Measurements from ENCODE around the gene APLF. TPM values are rescaled to one million over a fixed set of nuclear protein-coding genes. Genes with fewer than 3 reads are reported as not detected.
"Not testable (repeated sequence)": the region's sequence is repeated elsewhere in the genome, so short reads cannot be mapped to it uniquely, and the experiment has no call there.

Gene APLF
- total RNA-seq, 1 donor from 2014 or later: 3.8 TPM

DNA sequence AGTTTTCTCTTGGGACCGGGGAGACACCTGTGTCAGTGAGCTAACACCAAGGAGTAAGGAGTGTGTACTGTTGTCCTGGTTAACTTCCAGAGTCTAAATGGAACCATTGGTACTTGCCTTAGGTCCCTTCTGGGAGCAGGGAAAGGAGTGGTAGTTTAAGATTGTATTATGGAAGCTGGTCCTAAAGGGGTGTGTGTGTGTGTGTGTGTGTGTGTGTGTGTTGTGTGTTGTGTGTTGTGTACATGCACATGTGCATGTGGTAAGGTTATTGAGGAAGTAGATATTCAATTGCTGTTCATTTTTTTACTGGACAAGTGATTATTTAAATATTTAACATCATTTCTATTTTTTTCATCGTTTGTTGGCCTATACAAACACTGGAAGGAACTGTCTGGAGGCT is 1.4 kb downstream of the APLF start:
- no peak for DNase-seq (ENCODE audit: low spot score)
- no peak overlapping the region for H3K27ac Mint-ChIP-seq
- peaks cover 58% of the 10 kb centered on the region for H3K4me1 Mint-ChIP-seq (ENCODE audit: low read depth)
- no peaks in the 10 kb centered on the region for H3K27me3 Mint-ChIP-seq (ENCODE audit: low read depth)
- H3K4me3 Mint-ChIP-seq (ENCODE audit: low read depth): peak overlapping the region; percentile 57
- H3K9me3 Mint-ChIP-seq: no peaks in the 10 kb centered on the region
- intact Hi-C loops (cut with micrococcal nuclease): loop anchor here (5.0 to 10.0 kb wide), 3 partner anchors 546 to 918 kb away; partner anchors contain the start of genes ANTXR1 and GFPT1
- H3K36me3 Mint-ChIP-seq (ENCODE audit: low read depth): no peaks in the 10 kb centered on the region

DNA sequence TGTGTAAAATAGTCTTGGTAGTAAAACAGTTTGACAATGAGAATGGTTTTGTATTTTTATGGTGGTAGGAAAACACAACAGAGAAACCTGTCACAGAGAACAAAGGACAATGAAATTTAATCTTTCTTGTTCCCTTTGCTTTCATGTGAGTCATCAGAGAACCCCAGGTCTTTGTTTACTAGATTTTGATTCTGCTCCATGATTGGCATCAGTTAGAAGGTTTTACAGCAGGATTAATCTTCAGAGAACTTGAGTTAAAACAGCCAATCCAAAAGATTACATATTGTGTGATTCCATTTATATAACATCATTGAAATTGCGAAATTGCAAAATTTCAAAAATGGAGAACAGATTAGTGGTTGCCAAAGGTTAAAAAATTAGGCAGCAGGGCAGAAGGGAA is 2.5 kb downstream of the APLF start:
- Mint-ChIP-seq H3K27me3 (ENCODE audit: low read depth) (no peaks in the 10 kb centered on the region), H3K4me1 (ENCODE audit: low read depth) (peaks cover 49% of the 10 kb centered on the region)
- intact Hi-C loops (cut with micrococcal nuclease): loop anchor here (5.0 to 10.0 kb wide), 3 partner anchors 545 to 917 kb away; partner anchors contain the start of genes ANTXR1 and GFPT1

DNA sequence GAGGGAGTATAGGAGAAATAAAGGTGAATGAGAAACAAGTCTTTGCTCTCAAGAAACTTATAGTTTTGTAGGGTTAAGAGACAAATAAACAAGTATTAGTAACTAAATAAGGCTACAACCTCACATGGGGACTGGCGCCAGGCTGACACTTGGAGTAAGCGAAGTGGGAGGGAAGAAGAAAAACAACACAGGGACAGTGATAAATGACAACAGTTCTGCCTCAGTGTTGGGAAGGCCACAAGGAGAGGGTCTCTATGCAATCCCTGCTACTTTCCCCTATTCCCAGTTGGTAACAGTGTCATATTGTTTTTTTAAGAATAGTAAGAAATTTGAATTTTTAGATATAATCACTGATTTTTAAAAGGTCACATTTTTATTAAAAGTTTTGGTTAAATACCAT is 4.0 kb downstream of the APLF start:
- H3K9me3 Mint-ChIP-seq: no peaks in the 10 kb centered on the region
- H3K27ac Mint-ChIP-seq: no peak overlapping the region
- no peak for DNase-seq (ENCODE audit: low spot score)
- no peaks in the 10 kb centered on the region for H3K36me3 Mint-ChIP-seq (ENCODE audit: low read depth)
- no peak overlapping the region for H3K4me3 Mint-ChIP-seq (ENCODE audit: low read depth)
- intact Hi-C loops (cut with micrococcal nuclease): no loop called here
- H3K4me1 Mint-ChIP-seq (ENCODE audit: low read depth): peaks cover 37% of the 10 kb centered on the region
- H3K27me3 Mint-ChIP-seq (ENCODE audit: low read depth): no peaks in the 10 kb centered on the region

More for the DNA sequence above, 2.5 kb downstream of the APLF start:
- H3K27ac Mint-ChIP-seq: no peak overlapping the region
- no peaks in the 10 kb centered on the region for H3K9me3 Mint-ChIP-seq
- H3K36me3 Mint-ChIP-seq (ENCODE audit: low read depth): no peaks in the 10 kb centered on the region
- DNase-seq (ENCODE audit: low spot score): no peak
- H3K4me3 Mint-ChIP-seq (ENCODE audit: low read depth): no peak overlapping the region

DNA sequence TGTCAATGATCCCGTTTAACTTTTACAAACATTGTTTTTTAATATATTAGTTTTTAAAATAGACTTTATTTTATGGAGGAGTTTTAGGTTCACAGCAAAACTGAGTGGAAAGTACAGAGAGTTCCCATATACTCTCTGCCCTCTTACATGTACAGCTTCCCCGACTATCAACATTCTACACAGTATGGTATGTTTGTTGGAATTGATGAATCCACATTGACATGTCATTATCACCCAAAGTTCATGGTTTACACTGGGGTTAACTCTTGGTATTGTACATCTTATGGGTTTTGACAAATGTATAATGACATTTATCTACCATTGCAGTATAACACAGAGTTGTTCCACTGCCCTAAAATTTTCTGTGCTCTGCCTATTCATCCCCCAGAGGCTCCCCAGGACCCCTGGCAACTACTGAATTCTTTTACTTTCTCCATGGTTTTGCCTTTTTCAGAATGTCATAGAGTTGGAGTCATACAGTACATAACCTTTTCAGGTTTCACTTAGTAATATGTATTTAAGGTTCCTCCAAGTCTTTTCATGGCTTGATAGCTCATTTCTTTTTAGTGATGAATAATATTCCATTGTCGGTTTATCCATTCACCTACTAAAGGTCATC is 5.5 kb downstream of the APLF start:
- Mint-ChIP-seq H3K4me3 (ENCODE audit: low read depth) (no peak overlapping the region), H3K27ac (peak overlapping the region; percentile 59), H3K4me1 (ENCODE audit: low read depth) (peaks cover 34% of the 10 kb centered on the region), H3K36me3 (ENCODE audit: low read depth) (no peaks in the 10 kb centered on the region), H3K27me3 (ENCODE audit: low read depth) (no peaks in the 10 kb centered on the region), H3K9me3 (no peaks in the 10 kb centered on the region)
- intact Hi-C loops (cut with micrococcal nuclease): no loop called here
- DNase-seq (ENCODE audit: low spot score): no peak

DNA sequence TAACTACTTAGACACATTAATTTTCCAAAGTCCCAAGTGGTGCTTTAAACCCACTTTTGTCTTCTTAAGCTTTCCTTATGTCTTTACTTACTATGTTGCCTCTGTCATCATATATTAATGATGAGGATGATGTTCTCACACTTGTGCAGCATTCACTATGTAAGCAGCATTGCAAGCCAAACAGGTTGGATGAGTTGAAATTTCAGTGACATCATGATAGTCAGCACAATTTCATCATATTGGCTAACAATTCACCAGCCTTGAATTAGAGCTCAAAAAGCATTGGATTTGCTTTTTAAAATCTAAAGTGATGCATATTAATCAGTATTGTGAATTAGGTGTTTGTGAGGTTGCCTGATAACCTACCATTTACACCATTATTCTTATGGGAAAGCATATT is 7.7 kb downstream of the APLF start:
- Mint-ChIP-seq H3K36me3 (ENCODE audit: low read depth) (no peaks in the 10 kb centered on the region), H3K4me1 (ENCODE audit: low read depth) (peaks cover 26% of the 10 kb centered on the region), H3K27me3 (ENCODE audit: low read depth) (no peaks in the 10 kb centered on the region), H3K9me3 (no peaks in the 10 kb centered on the region), H3K27ac (no peak overlapping the region), H3K4me3 (ENCODE audit: low read depth) (no peak overlapping the region)
- intact Hi-C loops (cut with micrococcal nuclease): no loop called here
- DNase-seq (ENCODE audit: low spot score): no peak

DNA sequence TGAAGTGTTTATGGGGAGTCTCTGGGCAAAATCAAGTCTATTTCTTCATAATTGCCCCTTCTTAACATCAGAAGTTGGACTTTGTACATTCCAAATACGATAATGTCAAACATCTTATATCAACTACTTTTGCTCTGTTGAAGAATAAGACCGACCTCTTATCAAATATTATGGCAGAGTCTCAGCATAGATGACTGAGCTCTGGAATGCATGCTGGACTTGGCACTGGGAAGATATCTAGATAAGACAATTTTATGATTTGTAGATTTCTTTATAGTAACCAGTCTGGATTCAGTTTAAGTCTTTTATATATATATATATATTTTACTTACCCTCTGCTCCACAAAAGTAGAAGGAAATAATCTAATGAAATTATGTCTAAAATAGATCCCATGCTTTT is 8.2 kb downstream of the APLF start:
- Mint-ChIP-seq H3K9me3 (no peaks in the 10 kb centered on the region), H3K27me3 (ENCODE audit: low read depth) (no peaks in the 10 kb centered on the region), H3K36me3 (ENCODE audit: low read depth) (no peaks in the 10 kb centered on the region), H3K4me1 (ENCODE audit: low read depth) (peaks cover 25% of the 10 kb centered on the region), H3K27ac (no peak overlapping the region), H3K4me3 (ENCODE audit: low read depth) (no peak overlapping the region)
- intact Hi-C loops (cut with micrococcal nuclease): no loop called here
- DNase-seq (ENCODE audit: low spot score): no peak

DNA sequence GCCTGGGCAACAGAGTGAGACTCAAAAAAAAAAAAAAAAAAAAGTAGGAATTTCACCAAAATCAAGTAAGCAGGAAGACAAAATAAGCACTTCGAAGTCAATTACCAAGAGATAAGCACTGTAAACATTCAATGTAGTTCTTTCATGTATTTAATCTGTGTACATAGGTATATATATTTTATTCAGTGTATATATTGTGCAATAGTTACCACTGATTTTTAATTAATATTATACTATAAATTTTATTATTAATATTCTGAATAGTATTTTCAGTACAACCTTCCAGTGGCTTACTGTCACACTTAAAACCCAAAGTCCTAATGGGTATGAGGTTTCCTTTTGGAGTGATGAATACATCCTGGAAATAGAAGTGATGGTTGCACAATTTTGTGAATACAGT is 9.1 kb downstream of the APLF start:
- DNase-seq (ENCODE audit: low spot score): no peak
- Mint-ChIP-seq H3K27me3 (ENCODE audit: low read depth) (peaks cover 3% of the 10 kb centered on the region), H3K4me3 (ENCODE audit: low read depth) (no peak overlapping the region), H3K9me3 (no peaks in the 10 kb centered on the region), H3K4me1 (ENCODE audit: low read depth) (peaks cover 22% of the 10 kb centered on the region), H3K36me3 (ENCODE audit: low read depth) (no peaks in the 10 kb centered on the region), H3K27ac (no peak overlapping the region)
- intact Hi-C loops (cut with micrococcal nuclease): no loop called here

DNA sequence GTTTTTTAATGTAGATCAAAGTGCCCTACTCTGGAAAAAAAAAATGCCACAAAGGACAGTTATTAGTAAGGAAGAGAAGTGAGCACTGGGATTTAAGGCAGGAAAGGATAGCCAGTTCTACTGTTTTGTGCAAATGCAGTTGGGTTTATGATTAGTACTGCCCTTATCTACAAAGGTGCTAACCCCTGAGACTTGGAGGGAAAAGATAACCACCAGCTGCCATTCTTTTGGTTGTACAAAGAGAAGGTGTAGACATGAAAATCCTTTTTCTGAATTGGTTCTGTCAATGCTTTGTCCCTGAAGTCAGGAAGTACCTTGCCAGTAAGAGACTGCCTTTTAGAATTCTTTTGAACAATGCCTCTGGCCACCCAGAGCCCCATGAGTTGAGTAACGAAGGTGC is 11.3 kb downstream of the APLF start:
- no peak overlapping the region for H3K4me3 Mint-ChIP-seq (ENCODE audit: low read depth)
- H3K27ac Mint-ChIP-seq: no peak overlapping the region
- DNase-seq (ENCODE audit: low spot score): no peak
- H3K9me3 Mint-ChIP-seq: no peaks in the 10 kb centered on the region
- peaks cover 7% of the 10 kb centered on the region for H3K4me1 Mint-ChIP-seq (ENCODE audit: low read depth)
- peaks cover 3% of the 10 kb centered on the region for H3K27me3 Mint-ChIP-seq (ENCODE audit: low read depth)
- H3K36me3 Mint-ChIP-seq (ENCODE audit: low read depth): no peaks in the 10 kb centered on the region
- intact Hi-C loops (cut with micrococcal nuclease): no loop called here

DNA sequence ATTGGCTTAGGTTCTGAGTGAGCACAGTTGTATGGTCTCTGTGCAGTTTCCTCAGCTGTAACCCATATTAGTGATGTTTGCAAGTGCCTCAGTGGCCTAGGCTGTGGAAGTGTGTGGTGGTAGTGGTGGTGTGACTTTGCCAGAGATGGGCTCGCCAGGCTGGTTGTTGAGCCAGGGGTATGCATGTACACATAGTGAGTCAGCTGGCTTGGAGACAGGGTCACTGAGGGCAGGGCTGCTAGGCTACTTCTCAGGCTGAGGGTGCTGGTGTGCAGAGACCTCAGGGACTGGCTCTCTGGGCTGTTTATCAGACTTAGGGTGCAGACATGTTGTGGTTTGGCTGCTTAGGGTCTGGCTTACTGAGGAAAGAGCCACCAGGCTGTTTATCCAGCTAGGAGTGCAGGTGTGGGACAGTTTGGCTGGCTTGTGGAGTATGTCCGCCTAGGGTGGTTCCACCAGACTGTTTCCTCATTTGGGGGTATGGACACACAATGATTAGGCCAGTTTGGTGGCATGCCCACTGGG is 15.0 kb downstream of the APLF start:
- no peaks in the 10 kb centered on the region for H3K36me3 Mint-ChIP-seq (ENCODE audit: low read depth)
- intact Hi-C loops (cut with micrococcal nuclease): no loop called here
- H3K27me3 Mint-ChIP-seq (ENCODE audit: low read depth): peaks cover 3% of the 10 kb centered on the region

DNA sequence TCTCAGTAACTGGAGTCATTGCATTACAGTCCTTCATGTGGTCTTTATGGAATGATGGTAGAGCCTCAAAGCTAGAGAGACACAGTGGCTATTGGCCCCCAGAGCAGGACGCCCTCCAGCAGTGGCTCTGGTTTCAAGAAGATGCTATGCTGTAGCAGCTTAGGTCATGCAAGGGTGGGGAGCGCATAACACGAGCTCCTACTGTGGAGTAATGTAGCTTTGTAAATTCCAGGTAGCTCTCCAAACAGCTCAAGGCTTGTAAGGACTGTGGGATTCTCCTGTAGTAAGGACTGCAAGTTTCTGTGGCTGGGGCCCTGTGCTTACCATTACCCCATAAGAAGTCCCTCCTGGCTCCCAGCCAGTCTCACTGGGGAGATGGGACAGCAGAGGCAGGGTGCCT is 15.6 kb downstream of the APLF start:
- no peaks in the 10 kb centered on the region for H3K9me3 Mint-ChIP-seq
- no peak overlapping the region for H3K27ac Mint-ChIP-seq
- no peak overlapping the region for H3K4me3 Mint-ChIP-seq (ENCODE audit: low read depth)
- H3K4me1 Mint-ChIP-seq (ENCODE audit: low read depth): peaks cover 10% of the 10 kb centered on the region
- DNase-seq (ENCODE audit: low spot score): no peak
- intact Hi-C loops (cut with micrococcal nuclease): no loop called here
- H3K27me3 Mint-ChIP-seq (ENCODE audit: low read depth): peaks cover 3% of the 10 kb centered on the region
- H3K36me3 Mint-ChIP-seq (ENCODE audit: low read depth): no peaks in the 10 kb centered on the region

More for the DNA sequence above, 15.0 kb downstream of the APLF start:
- Mint-ChIP-seq H3K4me3 (ENCODE audit: low read depth) (no peak overlapping the region), H3K9me3 (no peaks in the 10 kb centered on the region), H3K27ac (no peak overlapping the region), H3K4me1 (ENCODE audit: low read depth) (peaks cover 7% of the 10 kb centered on the region)
- no peak for DNase-seq (ENCODE audit: low spot score)

DNA sequence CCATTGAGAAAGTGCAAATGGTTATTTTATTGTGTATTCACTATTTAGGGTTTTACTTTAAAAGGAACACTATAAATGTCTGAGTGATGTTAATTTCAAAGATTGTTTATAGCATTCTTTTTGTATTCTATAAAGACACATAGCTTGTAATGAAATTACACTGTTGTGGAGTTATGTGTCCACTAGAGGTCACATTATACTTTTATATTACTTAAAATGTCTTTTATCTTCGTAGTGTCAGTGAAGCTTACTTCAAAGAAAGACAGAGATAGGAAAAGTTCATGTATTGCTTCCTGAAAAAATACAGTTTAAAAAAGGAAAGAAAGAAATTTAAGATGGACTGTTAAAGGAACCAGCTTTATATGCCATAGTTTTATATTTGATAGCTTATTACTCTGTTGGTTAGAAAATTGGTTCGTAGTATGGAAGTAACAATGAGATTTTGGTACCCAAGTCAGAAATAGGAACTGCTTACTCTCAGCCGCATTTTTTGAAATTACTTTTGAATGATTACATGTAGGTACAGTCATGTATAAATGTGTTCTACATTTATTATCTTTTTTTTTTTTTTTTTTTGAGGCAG is 20.5 kb downstream of the APLF start:
- Mint-ChIP-seq H3K4me3 (ENCODE audit: low read depth) (no peak overlapping the region), H3K36me3 (ENCODE audit: low read depth) (no peaks in the 10 kb centered on the region), H3K27ac (no peak overlapping the region), H3K4me1 (ENCODE audit: low read depth) (peaks cover 11% of the 10 kb centered on the region), H3K9me3 (no peaks in the 10 kb centered on the region), H3K27me3 (ENCODE audit: low read depth) (no peaks in the 10 kb centered on the region)
- no peak for DNase-seq (ENCODE audit: low spot score)
- intact Hi-C loops (cut with micrococcal nuclease): loop anchor here (1.0 to 5.0 kb wide), 2 partner anchors 264 to 437 kb away; no protein-coding TSS in a partner anchor

DNA sequence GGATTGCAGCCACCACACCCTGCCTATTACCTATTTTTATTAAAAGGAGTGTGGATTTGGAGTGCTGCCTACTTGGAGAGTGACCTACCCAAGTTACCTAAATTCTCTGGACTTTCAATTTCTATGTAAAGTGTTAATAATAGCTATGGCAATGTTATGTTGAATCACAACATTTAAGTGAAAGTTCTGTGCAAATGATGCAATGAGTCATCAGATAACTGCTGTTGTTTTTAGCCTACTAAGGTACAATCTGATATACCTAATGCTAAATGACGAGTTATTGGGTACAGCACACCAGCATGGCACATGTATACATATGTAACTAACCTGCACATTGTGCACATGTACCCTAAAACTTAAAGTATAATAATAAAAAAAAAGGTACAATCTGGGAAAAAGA is 21.2 kb downstream of the APLF start:
- not testable (repeated sequence) for H3K27ac Mint-ChIP-seq; H3K4me3 Mint-ChIP-seq (ENCODE audit: low read depth); DNase-seq (ENCODE audit: low spot score); H3K27me3 Mint-ChIP-seq (ENCODE audit: low read depth); H3K9me3 Mint-ChIP-seq; H3K36me3 Mint-ChIP-seq (ENCODE audit: low read depth)
- intact Hi-C loops (cut with micrococcal nuclease): loop anchor here (5.0 kb wide), 1 partner anchor 264 kb away; no protein-coding TSS in a partner anchor
- peaks cover 11% of the 10 kb centered on the region for H3K4me1 Mint-ChIP-seq (ENCODE audit: low read depth)

DNA sequence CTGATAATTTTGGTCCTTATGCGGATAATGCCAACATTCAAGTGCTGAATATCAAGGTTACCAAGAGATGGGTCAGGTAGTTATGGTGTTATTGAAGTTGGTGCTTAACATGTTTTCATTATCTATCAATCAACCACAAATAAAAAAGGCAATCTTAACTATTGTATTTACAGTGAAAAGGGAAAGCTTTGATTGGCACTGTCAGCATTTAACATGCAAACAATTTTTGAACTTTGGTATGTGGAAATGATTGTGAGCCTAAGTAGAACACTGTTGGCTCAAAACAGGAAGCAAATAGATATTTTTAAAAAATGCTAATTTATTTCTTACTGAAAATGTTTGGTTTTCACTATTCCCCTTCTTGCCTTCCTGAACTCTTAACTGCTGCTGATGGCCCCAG is 21.9 kb downstream of the APLF start:
- Mint-ChIP-seq H3K27ac (no peak overlapping the region), H3K27me3 (ENCODE audit: low read depth) (no peaks in the 10 kb centered on the region), H3K36me3 (ENCODE audit: low read depth) (peaks cover 3% of the 10 kb centered on the region), H3K4me3 (ENCODE audit: low read depth) (no peak overlapping the region), H3K4me1 (ENCODE audit: low read depth) (peaks cover 11% of the 10 kb centered on the region), H3K9me3 (peaks cover 5% of the 10 kb centered on the region)
- intact Hi-C loops (cut with micrococcal nuclease): loop anchor here (5.0 kb wide), 1 partner anchor 263 kb away; no protein-coding TSS in a partner anchor
- no peak for DNase-seq (ENCODE audit: low spot score)

All from activated T-helper 2 cell treated with anti-CD3 and anti-CD28 coated beads, Interferon-gamma antibody, Interleukin-2, Interleukin-4, amounts not matched to agents 10 μg/mL and 5 μg/mL and 100 μg/mL, durations not matched to agents 14 hours and 24 hours and 36 hours (primary cell).